IPS-NIHi7 (cell line): ENCODE measurements around the gene EXT2.

Source experiments
- DNase-seq: peaks from one replicate; pipeline ENCODE4 v3.0.0; 2012; ENCODE audit warnings: mixed read lengths; ENCODE audit errors: extremely low spot score

The EXT2 gene

DNA sequence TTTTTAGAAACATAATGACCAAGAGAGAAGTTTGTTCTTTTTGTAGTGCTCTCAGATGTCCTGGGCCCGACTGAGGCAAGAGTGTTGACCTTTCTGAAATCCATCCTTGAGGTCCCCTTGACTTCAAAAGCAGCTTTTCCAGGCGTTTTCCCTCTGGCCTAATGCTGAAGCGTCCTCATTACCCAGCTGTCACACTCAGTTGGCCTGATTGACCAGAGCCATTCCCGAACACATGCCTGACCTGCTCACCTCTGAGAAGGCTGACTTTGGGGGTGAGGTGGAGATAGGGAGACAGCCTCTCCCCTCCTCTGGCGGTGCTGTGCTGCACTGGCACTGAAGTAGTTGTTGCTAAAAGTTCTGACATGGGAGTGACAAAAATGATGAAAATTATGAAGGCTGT lies 147.6 kb downstream of the EXT2 start:
- no peak for DNase-seq

DNA sequence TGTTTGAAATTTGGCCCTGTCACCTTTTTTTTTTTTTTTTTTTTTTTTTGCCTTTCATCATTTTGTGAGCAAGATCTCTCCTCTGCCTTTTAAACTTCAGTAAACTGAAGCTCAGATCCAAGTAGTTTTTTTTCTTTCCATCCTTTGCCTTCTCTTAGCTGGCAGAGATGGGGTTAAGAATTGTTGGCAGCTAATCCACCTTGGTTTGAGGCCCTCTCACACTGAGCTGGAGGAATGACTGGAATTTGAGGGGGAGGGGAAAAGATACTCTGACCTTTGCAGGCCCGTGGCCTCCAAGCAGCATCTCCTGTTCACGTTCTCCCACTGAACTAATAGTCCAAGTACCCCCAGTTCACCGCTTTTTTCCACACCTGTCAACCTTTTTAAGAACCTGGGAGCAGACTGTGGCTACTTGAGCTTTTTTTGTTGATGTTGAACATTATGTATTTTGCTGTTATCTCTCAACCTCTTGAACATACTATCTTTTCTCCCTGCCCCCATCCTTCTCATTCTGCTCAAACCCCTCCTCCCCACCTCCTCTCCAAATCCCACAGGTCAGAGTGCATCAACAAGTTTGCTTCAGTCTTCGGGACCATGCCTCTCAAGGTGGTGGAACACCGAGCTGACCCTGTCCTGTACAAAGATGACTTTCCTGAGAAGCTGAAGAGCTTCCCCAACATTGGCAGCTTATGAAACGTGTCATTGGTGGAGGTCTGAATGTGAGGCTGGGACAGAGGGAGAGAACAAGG lies 148.3 kb downstream of the EXT2 start:
- peak; percentile 91 for DNase-seq

DNA sequence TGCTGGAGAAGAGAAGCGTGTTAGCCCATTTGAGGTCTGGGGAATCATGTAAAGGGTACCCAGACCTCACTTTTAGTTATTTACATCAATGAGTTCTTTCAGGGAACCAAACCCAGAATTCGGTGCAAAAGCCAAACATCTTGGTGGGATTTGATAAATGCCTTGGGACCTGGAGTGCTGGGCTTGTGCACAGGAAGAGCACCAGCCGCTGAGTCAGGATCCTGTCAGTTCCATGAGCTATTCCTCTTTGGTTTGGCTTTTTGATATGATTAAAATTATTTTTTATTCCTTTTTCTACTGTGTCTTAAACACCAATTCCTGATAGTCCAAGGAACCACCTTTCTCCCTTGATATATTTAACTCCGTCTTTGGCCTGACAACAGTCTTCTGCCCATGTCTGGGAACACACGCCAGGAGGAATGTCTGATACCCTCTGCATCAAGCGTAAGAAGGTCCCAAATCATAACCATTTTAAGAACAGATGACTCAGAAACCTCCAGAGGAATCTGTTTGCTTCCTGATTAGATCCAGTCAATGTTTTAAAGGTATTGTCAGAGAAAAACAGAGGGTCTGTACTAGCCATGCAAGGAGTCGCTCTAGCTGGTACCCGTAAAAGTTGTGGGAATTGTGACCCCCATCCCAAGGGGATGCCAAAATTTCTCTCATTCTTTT lies 149.3 kb downstream of the EXT2 start:
- DNase-seq = no peak

DNA sequence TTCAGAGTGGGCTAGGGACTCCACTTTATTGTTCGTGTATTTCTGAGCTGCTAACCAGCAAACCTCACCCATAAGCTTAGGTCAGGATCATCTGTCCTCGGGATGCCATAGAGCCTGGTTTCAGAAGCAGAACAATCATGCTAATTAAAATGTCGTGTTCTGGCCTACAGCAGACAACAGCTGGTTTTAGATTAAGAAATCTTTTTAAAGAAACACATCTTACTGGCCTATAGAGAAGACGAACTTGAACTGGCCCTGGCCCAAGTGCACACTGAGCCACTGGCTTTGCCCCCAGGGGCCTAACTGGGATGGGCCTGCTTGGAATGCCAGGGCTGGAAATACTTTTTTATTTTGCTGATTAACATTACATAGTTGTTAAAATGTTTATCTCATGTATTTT lies 151.2 kb downstream of the EXT2 start:
- no peak for DNase-seq

DNA sequence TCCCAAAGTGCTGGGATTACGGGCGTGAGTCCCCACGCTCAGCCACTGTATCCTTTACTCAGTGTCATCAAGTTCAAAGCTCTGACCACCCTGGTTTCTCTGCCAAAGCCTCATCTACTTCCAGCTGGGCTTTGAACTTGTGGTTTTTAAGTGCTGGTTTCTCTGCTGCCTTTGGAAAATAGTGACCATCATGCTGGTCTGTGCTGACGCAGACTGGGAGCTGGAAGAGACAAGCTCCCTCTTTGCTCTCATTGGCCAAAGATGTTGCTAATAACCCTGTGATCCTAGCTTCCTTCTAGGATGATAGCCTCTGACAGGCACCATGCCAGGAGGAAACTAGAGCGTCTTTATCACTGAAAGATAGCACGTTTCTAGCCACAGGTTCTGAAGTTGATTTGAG lies 152.0 kb downstream of the EXT2 start:
- no peak for DNase-seq

DNA sequence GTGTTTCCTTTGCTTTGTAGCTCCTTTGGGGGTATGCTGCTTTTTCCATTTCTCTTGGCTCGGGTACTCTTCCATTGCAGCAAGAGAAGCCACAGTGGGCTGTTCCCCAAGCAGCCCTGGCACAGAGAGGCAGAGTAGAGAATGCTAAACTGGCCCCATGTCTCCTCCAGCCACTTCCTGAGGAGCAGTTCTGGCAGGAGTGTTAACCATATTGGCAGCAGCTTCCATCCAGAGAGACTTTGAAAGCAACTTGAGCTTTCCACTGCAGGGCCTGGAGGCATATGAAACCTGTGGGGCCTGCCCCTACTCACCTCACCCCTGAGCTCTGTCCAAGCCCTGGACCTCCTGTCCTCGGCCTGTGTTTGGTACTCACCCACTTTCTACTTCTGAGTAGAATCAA lies 152.6 kb downstream of the EXT2 start:
- DNase-seq = no peak

DNA sequence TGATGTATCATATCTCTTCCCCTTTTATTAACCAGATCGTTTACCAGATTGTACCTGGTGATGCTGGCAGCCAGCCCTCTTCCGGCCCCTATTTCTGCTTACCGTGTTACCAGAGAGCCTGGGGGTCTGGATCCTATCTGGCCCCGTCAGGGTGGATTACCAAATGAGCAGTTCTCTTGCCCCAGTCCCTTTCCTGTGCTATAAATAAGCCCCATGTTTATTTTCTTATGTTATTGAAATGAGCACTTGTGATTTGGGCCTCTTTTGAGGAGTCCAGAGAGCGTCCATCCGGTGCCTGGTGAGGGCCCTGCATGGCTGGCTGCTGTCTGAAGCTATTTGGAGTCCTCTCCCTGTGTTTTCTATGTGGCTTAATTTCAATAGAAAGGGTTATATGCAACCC lies 154.9 kb downstream of the EXT2 start:
- no peak for DNase-seq

DNA sequence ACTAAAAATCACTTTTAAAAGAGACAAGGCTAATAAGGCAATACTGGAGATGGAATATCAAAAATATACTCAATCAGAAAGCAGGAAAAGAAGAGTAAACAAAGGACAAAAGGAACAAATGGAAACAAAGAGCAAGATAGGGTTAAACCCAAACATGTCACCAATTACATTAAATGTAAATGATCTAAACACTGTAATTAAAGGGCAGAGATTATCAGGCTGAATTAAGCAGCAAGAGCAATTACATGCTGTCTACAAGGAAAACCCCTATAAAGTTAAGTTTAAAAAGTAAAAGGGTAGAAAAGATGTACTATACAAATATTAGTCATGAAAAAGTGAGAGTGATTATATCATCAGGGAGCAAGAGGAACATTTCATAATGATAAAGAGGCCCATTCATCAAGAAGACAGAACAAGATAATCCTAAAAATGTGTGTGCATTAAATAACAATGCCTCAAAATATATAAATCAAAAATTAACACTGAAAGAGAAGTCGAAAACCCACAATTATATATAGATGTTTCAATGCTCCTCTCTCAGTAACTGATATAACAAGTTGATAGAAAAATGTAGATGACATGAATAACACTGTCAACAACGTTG lies 157.6 kb downstream of the EXT2 start:
- DNase-seq = no peak

DNA sequence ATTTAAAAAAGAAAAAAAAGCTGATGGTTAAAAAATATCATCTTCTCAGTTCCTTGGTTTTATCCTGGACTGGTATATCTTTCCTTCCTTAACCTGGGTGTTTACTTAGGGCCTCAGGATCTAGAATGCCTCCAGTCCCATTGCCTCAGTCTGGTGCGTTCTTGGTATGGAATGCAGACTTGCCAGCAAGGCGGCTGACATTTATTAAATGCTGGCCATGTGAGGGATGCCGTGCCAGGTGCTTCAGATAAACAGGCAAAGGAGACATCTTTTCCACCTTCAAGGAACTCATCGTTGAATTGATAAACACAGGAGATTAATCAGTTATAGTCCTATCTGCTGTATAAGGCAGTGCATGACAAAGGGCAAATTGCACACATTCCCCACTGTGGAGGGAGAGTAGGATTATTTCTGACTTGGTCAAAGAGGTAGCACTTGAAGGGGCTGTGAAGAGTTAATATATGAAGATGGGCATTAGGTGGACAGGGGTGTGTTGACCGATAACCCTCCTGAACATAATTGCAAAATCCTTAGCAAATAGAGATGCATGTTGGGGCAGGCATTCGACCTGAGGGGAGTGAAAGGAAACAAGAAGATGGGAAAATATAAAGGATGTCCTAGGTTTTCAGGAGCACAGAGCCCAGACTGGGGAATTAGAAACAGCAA lies 160.1 kb downstream of the EXT2 start:
- no peak for DNase-seq

DNA sequence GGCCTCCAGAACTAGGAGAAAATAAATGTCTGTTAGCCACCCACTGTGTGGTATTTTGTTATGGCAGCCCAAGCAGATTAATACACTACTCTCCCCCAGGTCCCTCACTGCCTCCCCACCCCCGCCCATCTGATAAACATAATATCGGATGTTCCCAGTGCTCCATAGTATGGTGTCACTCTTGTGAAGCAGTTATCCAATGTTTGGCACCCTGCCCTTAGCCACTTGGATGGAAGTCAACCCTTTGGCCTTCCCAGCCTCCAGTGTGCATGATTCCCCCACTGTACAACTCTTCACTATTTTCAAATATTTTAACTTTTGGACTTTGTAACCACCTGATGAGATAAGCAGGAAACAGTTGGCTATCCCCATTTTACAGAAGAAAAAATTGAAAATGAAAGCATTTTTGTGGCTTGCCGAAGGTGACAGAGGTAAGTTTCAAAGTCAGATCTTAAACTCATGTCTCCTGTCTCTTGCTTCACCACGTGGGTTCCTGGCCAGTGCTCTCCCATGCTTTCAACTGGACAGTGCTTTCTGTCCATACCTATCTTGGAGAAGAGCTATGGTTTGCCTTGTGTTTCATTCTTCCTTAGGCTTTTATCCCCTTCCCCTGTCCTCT lies 161.3 kb downstream of the EXT2 start:
- DNase-seq = no peak

DNA sequence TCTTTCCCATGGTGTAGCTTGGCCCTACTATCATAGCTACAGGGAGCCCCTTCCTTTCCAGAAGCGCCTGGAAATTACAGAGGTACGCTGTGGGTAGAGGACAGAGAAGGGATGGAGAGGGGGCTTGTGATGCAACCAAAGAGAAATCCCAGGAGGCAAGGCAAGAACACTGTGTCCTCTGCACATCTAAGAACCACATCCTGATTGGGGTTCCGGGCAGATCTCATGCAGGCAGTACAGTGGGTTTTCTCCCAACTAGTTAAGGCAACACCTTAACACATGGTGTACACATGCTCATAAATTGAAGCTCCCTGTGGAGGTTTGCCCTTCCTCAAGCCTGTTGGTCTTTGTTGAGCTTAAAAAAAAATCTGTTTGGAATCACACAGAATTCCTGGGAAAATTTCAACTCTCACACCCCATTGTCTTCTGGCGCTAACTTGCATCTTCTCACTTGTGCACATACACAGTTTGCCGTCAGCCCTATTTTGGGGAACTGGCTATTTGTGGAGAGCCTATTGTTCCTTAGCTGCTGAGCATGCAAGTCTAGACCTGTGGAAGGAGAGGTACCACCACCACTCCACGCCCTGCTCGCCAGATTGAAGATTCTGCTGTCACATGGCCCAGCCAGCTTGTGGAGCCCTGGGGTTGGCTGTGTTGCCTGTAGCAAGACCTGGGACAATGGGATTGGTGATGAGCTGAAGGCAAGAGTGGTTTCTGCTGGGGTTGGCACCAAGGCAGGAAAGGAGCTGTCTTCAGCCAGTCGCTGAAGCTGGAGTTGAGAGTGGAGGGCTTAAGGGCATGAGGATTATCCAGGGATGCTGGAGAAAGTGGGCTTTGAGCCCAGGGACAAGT lies 162.1 kb downstream of the EXT2 start:
- DNase-seq = no peak

DNA sequence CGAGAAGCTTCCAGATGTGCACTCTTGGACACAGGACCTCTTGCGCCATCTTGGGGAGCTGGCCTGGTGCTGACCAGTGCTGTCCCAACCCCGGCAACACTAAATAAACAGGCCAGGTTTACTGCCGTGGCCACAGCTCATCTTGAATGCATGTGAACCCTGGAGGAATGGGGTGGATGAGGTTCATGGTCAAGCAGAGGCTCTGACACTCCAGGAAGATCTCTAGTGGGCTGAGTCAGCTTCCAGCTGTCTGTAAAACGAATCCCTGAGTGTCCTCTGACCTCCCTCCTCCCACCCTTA lies 162.7 kb downstream of the EXT2 start:
- no peak for DNase-seq

DNA sequence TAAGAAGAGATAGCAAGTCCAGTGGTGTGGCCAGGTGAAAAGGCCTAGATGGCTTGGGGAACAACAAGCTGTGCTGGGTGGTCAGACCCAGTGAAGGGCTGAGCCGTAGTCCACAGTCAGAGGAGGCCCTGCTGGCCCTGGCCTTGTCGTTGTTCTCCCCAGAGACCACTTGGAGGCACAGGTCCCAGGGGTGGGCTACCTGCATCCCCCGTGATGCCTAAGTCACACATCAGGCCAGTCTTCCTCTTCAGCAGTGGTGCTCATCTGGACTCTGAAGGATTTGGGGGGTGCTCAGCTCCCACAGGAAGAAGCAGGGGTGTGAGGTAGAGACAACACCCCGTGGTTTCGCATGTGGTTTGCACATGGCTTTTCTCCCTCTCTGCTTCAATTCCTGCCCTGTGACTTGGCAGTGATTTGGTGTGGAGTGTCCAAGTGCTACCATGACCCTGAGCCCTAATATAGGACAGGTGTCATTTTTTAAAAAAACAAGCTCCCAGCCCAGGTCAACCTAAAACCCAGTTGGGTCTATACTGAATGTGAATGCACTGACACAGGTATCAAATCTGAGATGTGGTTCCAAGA lies 163.5 kb downstream of the EXT2 start:
- DNase-seq = no peak

DNA sequence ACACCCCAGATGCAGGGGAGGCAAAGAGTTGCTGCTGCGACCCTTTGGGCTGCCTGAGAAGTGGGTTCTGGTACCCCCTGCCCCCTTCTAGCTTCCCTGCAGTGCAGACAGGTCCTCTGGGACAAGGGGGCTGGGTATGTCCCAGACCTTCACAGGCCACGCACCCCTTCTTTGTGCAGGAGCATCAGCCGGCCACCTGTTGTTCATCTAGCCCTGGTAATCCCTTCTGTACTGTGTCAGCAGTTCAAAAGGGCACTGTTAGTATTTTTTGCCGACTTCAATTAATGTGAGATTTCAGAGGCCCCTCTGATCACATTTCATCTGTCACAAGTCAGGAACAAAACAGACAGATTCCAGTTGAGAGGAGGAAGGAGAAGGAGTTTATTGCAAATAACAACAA lies 164.6 kb downstream of the EXT2 start:
- DNase-seq = no peak

DNA sequence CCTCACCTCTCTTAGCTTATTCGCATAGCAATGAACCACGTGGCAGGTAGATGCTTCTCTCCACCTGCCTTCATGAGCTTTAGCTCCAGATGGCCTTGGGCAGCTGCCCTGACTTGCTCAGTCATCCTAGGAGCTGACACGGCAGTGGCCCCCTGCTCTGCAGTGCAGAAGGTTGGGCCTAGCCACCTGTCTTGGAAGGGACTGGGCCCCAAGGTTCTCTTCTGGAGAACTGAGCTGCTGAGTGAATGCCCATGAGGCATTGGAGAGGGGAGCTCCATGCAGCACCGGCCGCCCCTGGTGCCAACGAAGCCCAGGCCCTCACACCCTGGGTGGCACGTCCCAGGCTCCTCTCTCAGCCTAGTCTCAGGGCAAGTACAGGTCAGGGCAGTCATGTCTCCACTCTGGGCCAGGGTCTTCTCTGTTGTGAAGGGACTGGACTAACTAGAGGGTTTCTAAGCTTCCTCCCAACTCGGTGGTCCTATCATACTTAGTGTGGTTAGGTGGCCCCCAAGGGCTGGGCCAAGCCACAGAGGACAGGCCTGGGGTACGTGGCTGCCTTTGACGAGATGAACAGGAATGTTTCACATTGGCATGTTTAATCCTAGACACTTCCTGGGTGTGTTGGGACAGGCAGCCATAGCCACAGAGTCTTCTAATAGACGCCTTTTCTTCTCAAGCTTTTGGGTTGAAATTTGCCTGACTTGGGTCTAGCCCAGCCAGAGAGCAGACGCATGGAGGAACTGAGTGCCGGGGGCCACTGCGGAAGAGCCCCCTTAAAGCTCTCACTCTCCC lies 166.5 kb downstream of the EXT2 start:
- no peak for DNase-seq

DNA sequence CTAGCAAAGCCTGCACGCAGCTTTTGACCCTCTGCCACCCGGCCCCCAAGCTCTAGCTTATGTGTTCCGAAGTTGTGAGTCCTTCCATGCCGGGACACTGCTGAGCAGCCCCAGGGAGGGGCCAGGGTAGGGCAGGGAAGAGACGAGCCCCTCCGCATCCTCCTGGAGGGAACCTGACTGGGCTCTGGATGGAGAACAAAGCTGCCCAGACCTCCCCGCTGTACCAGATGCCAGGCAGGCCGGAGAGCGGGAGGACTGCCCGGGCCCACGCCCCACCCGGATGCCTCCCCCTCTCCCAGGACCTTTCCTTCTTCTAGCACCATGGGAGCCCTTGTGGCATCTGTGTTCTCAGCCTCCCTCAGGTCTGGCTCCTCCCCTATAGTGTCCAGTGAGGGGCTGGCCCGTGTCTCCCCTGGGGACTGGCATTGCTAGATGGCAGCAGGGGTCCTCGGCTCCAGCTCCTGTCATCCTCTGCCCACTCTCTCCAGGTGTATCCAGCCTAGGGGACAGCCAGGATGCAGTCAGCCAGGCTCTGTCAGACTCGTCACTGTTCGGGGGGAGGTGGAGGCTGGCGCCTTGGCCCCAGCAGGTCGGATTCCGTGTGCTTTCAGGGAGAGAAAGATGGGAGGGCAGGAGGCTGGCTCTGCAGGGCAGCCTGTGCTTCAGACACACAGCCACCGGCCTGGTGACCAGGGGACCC lies 168.4 kb downstream of the EXT2 start:
- no peak for DNase-seq

DNA sequence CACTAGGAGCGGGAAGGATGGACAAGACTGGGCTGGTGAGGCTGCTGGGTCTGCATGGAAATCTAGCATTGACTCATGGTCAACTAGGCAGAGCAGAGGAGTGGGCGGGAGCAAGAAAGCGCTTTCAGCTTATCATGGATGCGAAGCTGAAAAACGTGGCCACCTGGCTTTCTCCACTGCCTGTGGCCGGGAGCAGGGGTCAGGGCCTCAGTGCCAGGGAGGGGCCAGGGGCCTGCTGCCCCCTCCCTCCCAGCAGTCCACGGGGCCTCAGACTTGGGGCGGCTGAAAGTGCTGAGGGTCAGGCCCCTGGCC lies 168.9 kb downstream of the EXT2 start:
- no peak for DNase-seq

DNA sequence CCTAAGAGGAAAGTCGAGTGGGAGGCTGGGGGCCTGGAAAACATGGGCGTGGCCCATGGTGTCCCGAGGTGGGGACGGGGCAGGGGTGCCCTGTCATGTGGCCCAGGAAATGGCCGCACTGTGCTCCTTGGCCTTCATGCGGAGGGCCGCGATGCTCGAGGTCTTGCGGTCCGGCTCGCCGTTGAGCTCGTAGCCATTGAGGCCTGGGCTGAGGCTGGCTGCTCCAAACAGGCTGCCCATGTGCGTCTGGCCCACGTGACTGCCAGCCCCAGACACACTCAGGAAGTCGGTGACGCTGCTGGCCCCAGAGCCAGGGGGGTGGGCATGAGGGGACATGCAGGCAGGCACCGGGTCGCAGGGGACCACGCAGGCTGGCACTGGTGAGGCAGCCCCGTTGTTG lies 169.3 kb downstream of the EXT2 start:
- no peak for DNase-seq

DNA sequence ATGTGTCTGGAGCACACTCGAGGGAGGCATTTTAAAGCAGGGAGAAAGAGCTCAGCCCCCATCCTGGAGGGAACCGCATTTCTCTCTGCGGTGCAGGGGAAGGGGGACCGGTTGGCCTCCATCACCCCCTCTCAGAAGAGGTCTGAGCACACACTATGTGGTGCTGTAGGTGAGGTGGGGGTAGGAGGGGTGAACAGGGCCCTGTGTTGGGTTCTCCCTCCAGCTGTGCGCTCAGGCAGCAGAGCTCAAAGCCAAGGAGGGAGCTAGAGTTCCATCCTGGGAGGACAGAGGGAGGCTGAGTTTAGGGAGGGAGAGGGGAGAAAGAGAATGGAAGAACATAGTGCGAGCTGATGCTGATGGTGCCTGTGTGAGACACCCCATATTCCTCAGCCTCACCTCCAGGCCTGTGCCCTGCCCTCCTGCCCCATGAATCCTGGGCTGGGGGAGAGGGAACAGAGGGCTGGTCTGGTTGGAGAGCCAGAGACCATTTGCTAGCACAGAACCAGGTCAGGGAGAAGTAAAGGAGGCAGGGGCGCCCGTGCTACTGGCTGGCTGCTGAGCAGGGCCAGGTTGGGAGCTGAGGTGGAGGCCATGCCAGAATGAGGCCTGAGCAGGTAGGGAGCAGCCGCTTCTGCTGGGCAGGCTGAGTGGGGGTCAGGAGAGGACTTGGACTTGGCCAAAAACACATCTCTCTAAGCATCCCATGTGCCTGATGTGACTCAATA lies 170.7 kb downstream of the EXT2 start:
- no peak for DNase-seq
